Measurements from ENCODE around the gene GRID1. TPM values are rescaled to one million over a fixed set of nuclear protein-coding genes. Genes with fewer than 3 reads are reported as not detected.

GRID1 gene
- total RNA-seq, 1 donor from 2014 or later, result 1.4 TPM

GRCh38 chr10:85679710-85680109 lies 686.9 kb downstream of the GRID1 start:
- DNase-seq, result no peak

DNA sequence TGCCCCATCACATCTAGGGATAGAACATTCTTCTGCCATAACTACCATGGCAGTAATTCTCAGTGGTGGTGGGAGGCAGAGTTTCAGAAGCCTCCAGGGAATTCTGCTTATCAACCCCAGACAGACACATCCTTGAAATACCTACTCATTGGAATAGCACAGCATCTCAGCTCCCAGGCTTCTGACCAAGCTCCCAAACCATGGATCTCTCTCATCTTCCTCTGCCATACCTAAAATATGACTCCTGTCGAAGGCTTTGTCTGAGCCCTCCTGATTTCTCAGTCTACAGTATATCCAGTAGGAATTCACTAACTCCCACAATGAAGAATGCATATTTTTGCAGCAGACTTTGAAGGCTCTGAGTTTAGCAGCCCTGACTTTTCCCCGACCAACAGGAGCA lies 687.5 kb downstream of the GRID1 start:
- no peak for DNase-seq

DNA sequence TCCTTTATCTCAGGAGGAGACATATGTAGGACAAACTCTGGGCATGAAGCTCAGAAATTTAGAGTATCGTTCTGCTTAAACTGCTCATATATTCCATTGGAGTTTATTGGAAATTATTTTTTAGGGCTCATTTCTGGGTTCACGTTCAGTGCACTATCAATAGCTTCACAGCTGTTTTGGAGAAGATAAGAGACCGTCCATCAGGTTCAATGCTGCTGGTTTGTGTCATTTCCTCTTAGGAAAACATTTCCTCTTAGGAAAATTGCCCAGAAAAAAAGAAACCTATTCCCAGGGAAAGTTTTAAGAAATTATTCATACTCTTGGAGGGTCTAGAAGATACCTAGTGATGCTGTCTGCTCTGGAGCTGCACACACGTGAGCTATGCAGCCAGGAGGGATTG lies 691.7 kb downstream of the GRID1 start:
- DNase-seq, result no peak

DNA sequence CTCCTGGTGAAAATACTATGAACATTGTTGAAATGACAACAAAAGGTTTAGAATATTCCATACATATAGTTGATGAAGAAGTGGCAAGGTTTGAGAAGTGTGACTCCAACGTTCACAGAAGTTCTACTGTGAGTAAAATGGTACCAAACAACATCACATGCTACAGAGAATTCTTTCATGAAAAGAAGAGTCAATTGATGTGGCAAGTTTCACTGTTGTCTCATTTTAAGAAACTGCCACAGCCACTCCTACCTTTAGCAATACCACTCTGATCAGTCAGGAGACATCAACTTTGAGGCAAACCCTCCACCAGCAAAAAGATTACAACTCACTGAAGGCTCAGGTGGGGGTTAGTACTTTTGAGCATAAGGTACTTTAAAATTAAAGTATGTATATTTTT lies 693.3 kb downstream of the GRID1 start:
- no peak for DNase-seq

DNA sequence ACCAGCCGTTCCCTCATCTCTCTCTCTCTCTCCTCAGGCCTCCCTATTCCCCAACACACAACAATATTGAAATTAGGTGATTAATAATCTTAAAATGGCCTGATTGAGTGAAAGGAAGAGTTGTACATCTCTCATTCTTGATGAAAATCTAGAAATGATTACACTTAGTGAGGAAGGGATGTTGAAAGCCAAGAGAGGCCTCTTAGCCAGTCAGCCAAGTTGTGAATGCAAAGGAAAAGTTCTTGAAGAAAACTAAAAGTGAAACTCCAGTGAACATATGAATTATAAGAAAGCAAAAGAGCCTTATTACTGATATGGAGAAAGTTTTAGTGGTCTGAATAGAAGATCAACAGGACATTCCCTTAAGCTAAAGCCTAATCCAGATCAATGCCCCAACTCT lies 695.1 kb downstream of the GRID1 start:
- DNase-seq, result no peak

DNA sequence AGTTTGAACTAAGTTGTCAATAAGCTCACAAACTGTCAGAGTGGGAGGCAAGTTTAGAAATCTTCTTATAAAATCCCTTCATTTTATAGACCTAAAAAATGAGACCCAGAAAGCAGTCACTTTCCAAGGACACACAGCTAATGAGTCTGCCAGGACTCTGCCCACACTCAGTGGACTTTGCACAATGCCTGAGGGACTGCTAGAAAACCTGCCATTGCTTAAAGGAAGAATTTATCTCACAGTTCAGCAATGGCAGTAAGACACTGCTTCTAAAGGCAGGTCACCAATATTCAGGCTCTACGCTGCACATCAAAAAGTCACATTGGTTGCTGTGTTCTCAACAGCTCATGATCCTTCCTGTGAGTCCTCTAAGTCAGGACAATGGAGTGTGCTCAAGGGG lies 698.1 kb downstream of the GRID1 start:
- no peak for DNase-seq

GRCh38 chr10:85667638-85668233 lies 698.9 kb downstream of the GRID1 start:
- no peak for DNase-seq

- DNase-seq, result no peak
Observed at GRCh38 chr10:85666987-85667386, 699.6 kb downstream of the GRID1 start.

- no peak for DNase-seq
Observed at GRCh38 chr10:85666102-85666501, 700.5 kb downstream of the GRID1 start.

GRCh38 chr10:85665681-85666080 lies 700.9 kb downstream of the GRID1 start:
- no peak for DNase-seq

- DNase-seq, result no peak
Observed at GRCh38 chr10:85665078-85665477, 701.5 kb downstream of the GRID1 start.

GRCh38 chr10:85661123-85661522 lies 705.5 kb downstream of the GRID1 start:
- no peak for DNase-seq

DNA sequence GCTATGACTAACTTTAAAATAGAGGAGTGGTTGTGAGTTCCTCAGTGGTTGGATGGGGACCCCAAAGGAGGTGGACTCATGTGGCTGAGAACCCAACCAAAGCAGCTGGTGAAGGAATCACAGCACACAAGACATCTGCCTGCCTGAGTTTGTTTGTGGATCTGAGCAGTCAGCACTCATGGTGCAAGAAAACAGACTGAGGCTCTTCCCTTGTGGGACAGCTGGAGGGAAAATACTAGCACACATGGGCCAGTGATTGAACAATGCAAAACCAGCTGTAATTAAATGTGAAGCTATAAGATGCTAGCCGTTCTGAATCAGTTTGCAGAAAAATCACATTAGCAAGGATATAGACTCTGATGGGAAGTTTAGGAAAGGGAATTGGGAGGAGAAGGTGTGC lies 707.3 kb downstream of the GRID1 start:
- no peak for DNase-seq

DNA sequence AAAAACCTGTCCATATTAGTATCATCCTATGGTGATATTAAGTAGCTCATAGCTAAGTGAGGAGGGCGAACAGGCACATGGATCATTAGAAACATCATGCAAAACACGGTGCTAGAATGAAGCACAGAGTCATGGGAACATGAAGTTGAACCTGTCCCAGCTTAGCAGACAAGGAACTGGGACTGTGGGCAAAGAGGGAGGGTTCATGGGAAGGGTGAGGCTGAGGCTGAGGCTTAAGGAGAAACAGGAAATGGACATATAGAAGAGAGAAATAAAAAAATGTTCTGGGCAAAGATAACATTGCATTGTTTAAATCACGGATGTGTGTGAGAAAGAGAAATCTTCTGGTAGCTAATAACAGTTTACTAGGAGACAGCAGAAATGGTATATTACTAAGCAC lies 708.1 kb downstream of the GRID1 start:
- DNase-seq, result no peak

GRCh38 chr10:85657476-85658113 lies 709.0 kb downstream of the GRID1 start:
- no peak for DNase-seq

DNA sequence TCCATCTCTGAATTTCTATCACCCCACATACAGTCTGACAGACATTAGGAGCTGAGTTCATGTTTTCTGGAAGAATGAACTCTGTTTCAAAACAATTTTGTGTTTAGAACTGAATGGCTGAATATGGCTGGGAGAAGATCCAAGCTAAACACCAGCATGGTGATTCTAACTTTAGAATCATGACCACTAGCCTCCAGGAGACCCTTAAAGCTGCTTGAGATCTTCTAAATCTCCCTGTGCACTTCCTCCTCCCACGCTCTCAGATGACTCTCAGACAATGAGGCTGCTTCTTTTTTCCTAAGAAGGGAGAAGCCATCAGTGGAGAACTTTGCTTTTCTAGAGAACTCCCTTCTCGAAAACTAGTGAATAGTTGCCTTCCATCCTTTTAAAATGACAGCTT lies 711.2 kb downstream of the GRID1 start:
- no peak for DNase-seq

GRCh38 chr10:85651497-85651882 lies 715.1 kb downstream of the GRID1 start:
- peak; percentile 56 for DNase-seq

DNA sequence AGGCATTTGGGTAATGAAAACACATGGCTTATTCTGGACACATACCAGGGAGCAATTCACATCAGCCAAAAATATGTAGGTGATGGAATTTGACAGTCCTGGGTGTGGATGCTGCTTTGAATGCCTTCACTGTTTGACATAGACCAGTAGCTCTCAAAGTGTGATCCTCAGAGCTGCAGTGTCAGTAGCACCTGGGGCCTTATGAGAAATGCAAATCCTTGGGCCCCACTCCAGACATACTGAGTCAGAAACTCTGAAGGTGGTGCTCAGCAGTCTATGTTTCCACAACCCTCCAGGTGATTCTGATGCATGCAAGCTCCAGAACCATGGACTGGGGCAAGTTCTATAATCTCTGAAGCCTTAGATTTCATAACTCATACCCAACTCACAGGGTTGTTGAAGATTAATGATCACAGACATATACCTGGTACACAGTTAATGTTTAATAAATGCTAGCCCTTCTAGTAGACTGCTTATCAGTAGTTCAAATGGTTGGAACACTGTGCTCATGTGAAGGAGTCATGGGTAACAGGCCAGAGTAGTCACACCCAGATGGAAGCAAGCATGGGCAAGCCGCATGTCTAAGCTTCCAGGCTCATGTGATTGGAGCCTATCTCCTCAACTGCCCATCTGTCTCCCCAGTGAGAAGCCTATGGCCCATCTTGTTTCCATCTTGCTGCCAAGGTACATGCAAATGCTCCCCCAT lies 715.7 kb downstream of the GRID1 start:
- no peak for DNase-seq

GRCh38 chr10:85649461-85649860 lies 717.1 kb downstream of the GRID1 start:
- DNase-seq, result peak; percentile 72

DNA sequence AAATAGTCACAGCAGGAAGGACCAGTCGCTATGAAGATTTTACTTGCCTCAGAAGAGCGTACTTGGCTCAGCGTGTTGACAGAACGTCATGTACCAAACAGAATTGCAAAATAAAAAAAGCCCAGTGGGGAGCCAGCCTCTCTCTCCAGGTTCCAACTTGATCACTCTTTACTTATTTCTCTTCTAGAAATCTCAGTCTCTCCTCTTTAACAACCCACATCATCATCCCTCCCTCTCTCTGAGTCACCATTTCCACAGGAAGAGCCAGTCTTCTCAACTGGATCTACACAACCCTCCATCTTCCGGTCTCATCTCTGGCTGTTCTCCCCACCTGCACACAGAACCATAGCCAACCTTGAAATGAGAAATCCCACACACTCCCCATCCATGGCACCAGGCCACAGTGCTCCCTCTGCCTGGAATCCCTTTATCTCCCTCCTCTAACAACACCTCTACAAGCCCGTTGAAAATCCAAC lies 718.3 kb downstream of the GRID1 start:
- DNase-seq, result no peak

GRCh38 chr10:85647741-85648140 lies 718.9 kb downstream of the GRID1 start:
- peak; percentile 46 for DNase-seq

- peak; percentile 77 for DNase-seq
Observed at GRCh38 chr10:85645926-85646711, 720.5 kb downstream of the GRID1 start.

DNA sequence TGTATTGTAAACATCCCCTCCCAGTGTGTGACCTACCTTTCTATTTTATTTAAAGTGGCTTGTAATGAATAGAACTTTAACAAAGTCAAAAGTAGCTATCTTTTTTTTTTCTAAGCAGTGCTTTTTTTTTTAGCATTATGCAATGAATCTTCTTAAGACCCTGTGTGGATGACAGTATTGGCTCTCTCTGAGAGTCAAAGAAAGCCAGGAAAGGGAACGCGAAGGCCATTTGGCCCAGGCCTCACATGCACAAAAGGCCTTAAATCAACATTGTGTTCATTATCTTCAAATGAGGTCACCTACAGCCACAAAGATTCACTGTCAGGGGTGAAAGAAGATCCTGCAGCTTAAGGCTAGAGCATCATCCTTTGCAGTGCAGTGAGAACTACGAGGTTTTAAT lies 721.5 kb downstream of the GRID1 start:
- no peak for DNase-seq
